Activated CD8-positive, alpha-beta memory T cell treated with anti-CD3 and anti-CD28 coated beads, Interleukin-2, amount 50 U/mL, for 24 hours (primary cell): Measurements from ENCODE around the gene ELFN2.

Experiments
- DNase-seq: peaks from one replicate; pipeline ENCODE4 v3.0.0-alpha.2; 2020; ENCODE audit errors: extremely low read depth

The ELFN2 gene

GRCh38 chr22:37454857-37455686 lies 27.8 kb upstream of the ELFN2 start:
- DNase-seq, result no peak

GRCh38 chr22:37453696-37454095 lies 26.4 kb upstream of the ELFN2 start:
- DNase-seq, result no peak

- DNase-seq, result no peak
Observed at GRCh38 chr22:37451218-37451617, 23.9 kb upstream of the ELFN2 start.

- no peak for DNase-seq
Observed at GRCh38 chr22:37449331-37450001, 22.2 kb upstream of the ELFN2 start.

GRCh38 chr22:37448516-37449127 lies 21.3 kb upstream of the ELFN2 start:
- no peak for DNase-seq

GRCh38 chr22:37445501-37445900 lies 18.2 kb upstream of the ELFN2 start:
- no peak for DNase-seq

- no peak for DNase-seq
Observed at GRCh38 chr22:37443977-37444376, 16.7 kb upstream of the ELFN2 start.

GRCh38 chr22:37443086-37443485 lies 15.8 kb upstream of the ELFN2 start:
- no peak for DNase-seq

GRCh38 chr22:37442537-37442936 lies 15.3 kb upstream of the ELFN2 start:
- no peak for DNase-seq

GRCh38 chr22:37442135-37442534 lies 14.9 kb upstream of the ELFN2 start:
- no peak for DNase-seq

GRCh38 chr22:37440875-37441274 lies 13.6 kb upstream of the ELFN2 start:
- DNase-seq, result no peak

- no peak for DNase-seq
Observed at GRCh38 chr22:37439347-37439746, 12.1 kb upstream of the ELFN2 start.

GRCh38 chr22:37435970-37436603 lies 8.8 kb upstream of the ELFN2 start:
- DNase-seq, result no peak

- no peak for DNase-seq
Observed at GRCh38 chr22:37433786-37434185, 6.5 kb upstream of the ELFN2 start.

GRCh38 chr22:37432708-37433054 lies 5.4 kb upstream of the ELFN2 start:
- DNase-seq, result no peak

GRCh38 chr22:37431801-37432707 lies 4.8 kb upstream of the ELFN2 start:
- peak; percentile 18 for DNase-seq

- no peak for DNase-seq
Observed at GRCh38 chr22:37431366-37431765, 4.1 kb upstream of the ELFN2 start.

- no peak for DNase-seq
Observed at GRCh38 chr22:37430941-37431340, 3.7 kb upstream of the ELFN2 start.

GRCh38 chr22:37428649-37429586 lies 1.6 kb upstream of the ELFN2 start:
- DNase-seq, result no peak
